Endothelial cell of umbilical vein (primary cell): ENCODE data around the gene TAF3. TPM values are rescaled to one million over a fixed set of nuclear protein-coding genes. Genes with fewer than 3 reads are reported as not detected.

ENCODE experiments used
- BruUV-seq: library from RNA; stranded (reverse); fragments of 400-500 nt; replicated peaks from 2 replicates; lab custom pipeline; 2021; lab: Mats Ljungman, UMichigan
- CTCF ChIA-PET: fragments of 300-600, 350-600 bp; sonication (Branson Sonifier 250); formaldehyde crosslinking; loops from one replicate; lab custom pipeline; 2021; ENCODE audit warnings: antibody characterized with exemption, inconsistent platforms; lab: Charles Lee
- POLR2A ChIA-PET: fragments of 300-600, 350-600 bp; sonication (Branson Sonifier 250); formaldehyde crosslinking; loops from one replicate; lab custom pipeline; 2021; ENCODE audit warnings: antibody characterized with exemption, inconsistent platforms; lab: Charles Lee
- DNase-seq: peaks from one replicate; pipeline ENCODE4 v3.0.0-alpha.2; 2011; ENCODE audit warnings: low read depth, low spot score
- FAIRE-seq: peaks from 2 replicates; lab custom pipeline; 2011; peaks lifted over from hg19 to GRCh38; lab: Jason Lieb, UNC
- H2AFZ ChIP-seq: 2 replicates; pipeline ENCODE4 v1.6.0; 2012; ENCODE audit warnings: low read depth, low read length, control low read depth, inconsistent platforms
- H3K27ac ChIP-seq: 2 replicates; pipeline ENCODE4 v1.5.1; 2011; ENCODE audit warnings: low read depth, mild to moderate bottlenecking, control low read depth, low read length, moderate library complexity; ENCODE audit not compliant: insufficient read depth
- H3K27me3 ChIP-seq, 2 experiments: 2 replicates each; pipeline versions ENCODE4 v1.6.0 to v1.6.1; 2011; ENCODE audit warnings: low read length in 2 of 2, mixed read lengths in 1 of 2; ENCODE audit not compliant: control insufficient read depth in 2 of 2, insufficient read depth in 2 of 2
- H3K36me3 ChIP-seq, 2 experiments: 2 replicates in 1 of 2; 3 replicates in 1 of 2; pipeline ENCODE4 v1.5.1; 2011; ENCODE audit warnings: low read length in 2 of 2, mild to moderate bottlenecking in 1 of 2, moderate library complexity in 1 of 2; ENCODE audit not compliant: control insufficient read depth in 2 of 2, insufficient read depth in 2 of 2; ENCODE audit errors: extremely low read depth in 1 of 2
- H3K4me1 ChIP-seq: 3 replicates; pipeline ENCODE4 v1.5.1; 2011; ENCODE audit warnings: mild to moderate bottlenecking, low read length; ENCODE audit not compliant: control insufficient read depth, insufficient read depth; ENCODE audit errors: extremely low read depth
- H3K4me2 ChIP-seq: 2 replicates; pipeline ENCODE4 v1.6.1; 2011; ENCODE audit warnings: low read length, control low read depth, mixed read lengths; ENCODE audit not compliant: insufficient read depth
- H3K4me3 ChIP-seq, 3 experiments: fragments of 200-600 bp in 1 of 3; sonication (generic), shearing (Covaris generic) in 1 of 3; replicated peaks in 1 of 3; 2 replicates each; pipeline ENCODE4 v1.5.1; 2011 to 2016; ENCODE audit warnings: control low read depth in 3 of 3, low read length in 3 of 3, mild to moderate bottlenecking in 2 of 3, inconsistent platforms in 1 of 3, low read depth in 1 of 3, moderate library complexity in 1 of 3; ENCODE audit not compliant: insufficient read depth in 1 of 3
- H3K79me2 ChIP-seq: 2 replicates; pipeline ENCODE4 v1.6.0; 2012; ENCODE audit warnings: low read length, inconsistent platforms; ENCODE audit not compliant: control insufficient read depth, insufficient read depth
- H3K9ac ChIP-seq: replicated peaks from 2 replicates; pipeline ENCODE3; 2011; ENCODE audit warnings: low read length, control low read depth; ENCODE audit not compliant: insufficient read depth; ENCODE audit errors: extremely low read depth
- H3K9me1 ChIP-seq: replicated peaks from 3 replicates; pipeline ENCODE4 v1.6.0; 2011; ENCODE audit warnings: mild to moderate bottlenecking, low read length; ENCODE audit not compliant: control insufficient read depth, insufficient read depth; ENCODE audit errors: extremely low read depth
- H3K9me3 ChIP-seq: replicated peaks from 2 replicates; pipeline ENCODE4 v1.5.1; 2012; ENCODE audit warnings: low read length, inconsistent platforms; ENCODE audit not compliant: control insufficient read depth, insufficient read depth
- H4K20me1 ChIP-seq: replicated peaks from 2 replicates; pipeline ENCODE3; 2011; ENCODE audit warnings: mild to moderate bottlenecking, low read length; ENCODE audit not compliant: control insufficient read depth, insufficient read depth; ENCODE audit errors: extremely low read depth
- CTCF ChIP-seq, 2 donors: IDR thresholded peaks; 1 replicate in 1 of 2; 2 replicates in 1 of 2; pipeline ENCODE4 v1.5.1; 2011; ENCODE audit warnings: low read length in 2 of 2, mild to moderate bottlenecking in 2 of 2, moderate library complexity in 2 of 2, control low read depth in 1 of 2, inconsistent platforms in 1 of 2, low read depth in 1 of 2; ENCODE audit not compliant: insufficient read depth in 1 of 2; ENCODE audit errors: extremely low read depth in 1 of 2
- EZH2 ChIP-seq: IDR thresholded peaks from 2 replicates; pipeline ENCODE4 v1.6.1; 2012; ENCODE audit warnings: borderline replicate concordance, low read depth, mild to moderate bottlenecking, moderate library complexity, low read length, inconsistent platforms; ENCODE audit not compliant: severe bottlenecking
- FOS ChIP-seq: IDR thresholded peaks from 2 replicates; pipeline ENCODE4 v1.6.1; 2011; ENCODE audit warnings: mild to moderate bottlenecking, low read length, moderate library complexity, borderline replicate concordance; ENCODE audit not compliant: insufficient read depth
- JUN ChIP-seq: IDR thresholded peaks from 2 replicates; pipeline ENCODE4 v1.6.1; 2011; ENCODE audit warnings: borderline replicate concordance, low read depth; ENCODE audit not compliant: insufficient read length, insufficient read depth
- MAX ChIP-seq: IDR thresholded peaks from 2 replicates; pipeline ENCODE4 v1.6.1; 2011; ENCODE audit not compliant: insufficient read depth, insufficient read length
- POLR2A ChIP-seq: IDR thresholded peaks from 2 replicates; pipeline ENCODE4 v1.6.1; 2012; ENCODE audit warnings: low read depth, mild to moderate bottlenecking, control low read depth, low read length
- POLR2AphosphoS5 ChIP-seq: IDR thresholded peaks from 2 replicates; pipeline ENCODE4 v1.6.1; 2012; ENCODE audit warnings: low read depth, mild to moderate bottlenecking, control low read depth, low read length, moderate library complexity; ENCODE audit not compliant: insufficient read depth
- dilution Hi-C: fragments of 300-500 bp; cut with MboI; formaldehyde crosslinking; loops from one replicate; pipeline ENCODE4 v1.15.0; 2019; ENCODE audit warnings: low sequenced_read_pairs; ENCODE audit not compliant: extremely low pct_ligation_motif_present
- intact Hi-C: fragments of 100-400 bp; cut with micrococcal nuclease; formaldehyde crosslinking; loops from one replicate; pipeline ENCODE4 v1.10.0; 2022
- polyA plus RNA-seq, 4 experiments: library from polyadenylated mRNA; depleted of rRNA in 3 of 4; stranded (reverse) in 3 of 4; unstranded in 1 of 4; fragments of >200 nt; gene quantifications; 2 replicates each; pipeline versions ENCODE4 v1.2.1 to v1.2.3, GENCODE V29; 2011 to 2012; ENCODE audit warnings: missing spikeins in 1 of 4
- total RNA-seq: library from RNA; stranded (reverse); gene quantifications from 2 replicates; pipeline ENCODE4 v1.2.3, GENCODE V29; 2021

TAF3 gene
- total and polyA plus RNA-seq, 2 donors (not counting 3 experiments of a cell fraction or from before 2014, with no cell fraction given) = 2.4 to 10.5 TPM

GRCh38 chr10:7787857-7788638 is 30.3 kb upstream of the TAF3 start, which contains the start of the genes ATP5F1C and KIN:
ATP5F1C (plus strand) TSS chr10:7788177; CDS start chr10:7788208, 31 bp downstream.
KIN (minus strand) TSS chr10:7787993; CDS start chr10:7787933, 60 bp downstream.
- TF ChIP-seq JUN = no peak
- TF ChIP-seq POLR2A = peak; percentile 88
- no peak for TF ChIP-seq EZH2
- peak; percentile 87 for TF ChIP-seq POLR2AphosphoS5
- TF ChIP-seq FOS = no peak
- TF ChIP-seq MAX = no peak
- no peak for TF ChIP-seq CTCF (IDR thresholded peaks at IDR 0.05; ENCODE audit: extremely low read depth in 1 of 2, insufficient read depth in 1 of 2, low read depth in 1 of 2, low read length in 2 of 2)
- Histone ChIP-seq H4K20me1 (peaks cover 3% of the 10 kb centered on the region), H3K9me3 (no peaks in the 10 kb centered on the region), H2AFZ (peak within 1 kb of the TSS; percentile 77), H3K27me3 (no peaks in the 10 kb centered on the region), H3K4me3 (peak within 1 kb of the TSS; percentile 71 to 95 (median 81)), H3K9me1 (no peaks in the 10 kb centered on the region), H3K27ac (peak within 1 kb of the TSS; percentile 53), H3K9ac (peak within 1 kb of the TSS; percentile 82), H3K79me2 (peaks cover 95% of the 10 kb centered on the region), H3K36me3 (no peaks in the 10 kb centered on the region), H3K4me1 (peaks cover 18% of the 10 kb centered on the region), H3K4me2 (peak within 1 kb of the TSS; percentile 92)
- CTCF ChIA-PET = interaction anchor here (0.8 to 2.0 kb wide), 8 partner anchors 9 to 1514 kb away, joined by 3 to 19 read pairs (median 5); partner anchors contain the start of gene TAF3
- POLR2A ChIA-PET = interaction anchor here (1.0 to 1.6 kb wide), 3 partner anchors 10 to 30 kb away, joined by 4 to 9 read pairs (median 7); partner anchors contain the start of gene TAF3
- intact Hi-C loops (loop anchor here (1.0 kb wide), 4 partner anchors 9 to 266 kb away; partner anchors contain the start of genes GATA3 and TAF3), dilution Hi-C loops (no loop called here)
- DNase-seq (peak; percentile 98), FAIRE-seq (peak; percentile 96)
- BruUV-seq = no TSS peak
